ENCODE data around the gene ADRA2C.

Gene ADRA2C

DNA sequence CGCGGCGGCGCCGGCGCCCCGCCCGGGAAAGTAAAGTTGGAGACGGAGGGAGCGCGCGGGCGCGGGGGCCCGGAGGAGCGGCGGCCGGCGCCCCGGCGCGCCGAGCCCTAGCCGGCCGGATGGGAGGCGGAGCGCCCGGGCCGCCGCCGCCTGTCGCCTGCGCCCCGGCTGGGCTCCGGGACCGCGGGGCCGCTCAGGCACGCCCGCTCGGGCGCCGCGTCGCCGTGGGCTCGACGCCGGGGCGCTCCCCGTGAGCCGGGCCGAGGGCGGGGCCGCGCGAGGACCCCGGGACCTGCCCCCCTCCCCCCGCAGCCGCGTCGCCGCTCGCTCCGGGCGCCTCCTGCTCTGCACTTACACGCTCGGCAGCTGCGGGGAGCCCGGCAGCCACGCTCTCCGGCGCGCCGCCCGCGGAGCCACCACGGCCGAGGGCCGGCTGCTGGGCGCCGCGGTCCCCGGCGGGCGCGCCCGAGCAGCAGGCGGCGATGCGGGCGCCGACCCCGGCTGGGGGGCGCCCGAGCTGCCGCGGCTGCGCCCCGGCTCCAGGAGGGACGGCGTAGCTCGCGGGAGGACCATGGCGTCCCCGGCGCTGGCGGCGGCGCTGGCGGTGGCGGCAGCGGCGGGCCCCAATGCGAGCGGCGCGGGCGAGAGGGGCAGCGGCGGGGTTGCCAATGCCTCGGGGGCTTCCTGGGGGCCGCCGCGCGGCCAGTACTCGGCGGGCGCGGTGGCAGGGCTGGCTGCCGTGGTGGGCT, at the start of gene ADRA2C:
Gene ADRA2C (plus strand): TSS at position 350 of the 749 bp plus-strand sequence. CDS start 222 bp downstream, at position 572.
- H3K36me3 ChIP-seq (ENCODE audit: insufficient read depth, low read length): no peaks in the 10 kb centered on the region
- peaks cover 13% of the 10 kb centered on the region; the same call in 1 of the 2 replicates for H3K4me1 ChIP-seq (ENCODE audit: insufficient read depth, low read length)
- H3K9me3 ChIP-seq (ENCODE audit: control insufficient read depth, insufficient read depth, low read length): no peaks in the 10 kb centered on the region
- peak within 1 kb of the TSS; percentile 39 for H3K9ac ChIP-seq (ENCODE audit: low read depth, low read length)

DNA sequence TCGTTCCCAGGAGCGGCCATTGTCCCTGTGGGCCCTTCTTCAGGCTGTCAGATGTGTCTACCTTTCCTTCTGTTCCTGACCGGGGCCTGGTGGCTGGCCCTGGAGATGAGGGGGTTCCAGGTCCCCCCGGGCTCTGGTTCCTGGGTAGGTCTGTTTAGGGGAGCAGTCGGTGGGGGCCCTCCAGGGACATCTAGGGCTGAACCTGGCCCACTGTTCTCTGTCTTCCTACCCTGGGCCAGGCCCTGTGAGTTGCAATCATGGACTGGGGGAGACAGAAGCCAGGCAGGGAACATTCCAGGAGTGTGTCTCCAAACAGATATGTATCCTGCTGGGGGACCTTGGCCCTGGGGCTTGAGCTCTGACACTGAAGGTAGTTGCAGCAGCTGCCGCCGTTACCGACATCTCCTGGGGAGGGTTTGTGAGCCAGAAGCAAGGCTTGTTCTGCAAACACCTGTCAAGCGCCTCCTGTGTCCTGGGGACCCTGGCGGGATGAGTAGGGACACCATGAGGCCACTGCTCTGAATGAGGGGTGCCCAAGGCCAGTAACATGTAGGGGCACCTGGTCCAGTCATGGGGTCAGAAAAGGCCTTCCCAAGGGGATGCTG, 49.5 kb upstream of the ADRA2C start:
- Histone ChIP-seq H3K9me3 (ENCODE audit: control insufficient read depth, insufficient read depth, low read length) (peaks cover 4% of the 10 kb centered on the region; the same call in 1 of the 2 replicates), H3K36me3 (ENCODE audit: insufficient read depth, low read length) (no peaks in the 10 kb centered on the region), H3K4me1 (ENCODE audit: insufficient read depth, low read length) (no peaks in the 10 kb centered on the region), H3K9ac (ENCODE audit: low read depth, low read length) (no peak overlapping the region)

DNA sequence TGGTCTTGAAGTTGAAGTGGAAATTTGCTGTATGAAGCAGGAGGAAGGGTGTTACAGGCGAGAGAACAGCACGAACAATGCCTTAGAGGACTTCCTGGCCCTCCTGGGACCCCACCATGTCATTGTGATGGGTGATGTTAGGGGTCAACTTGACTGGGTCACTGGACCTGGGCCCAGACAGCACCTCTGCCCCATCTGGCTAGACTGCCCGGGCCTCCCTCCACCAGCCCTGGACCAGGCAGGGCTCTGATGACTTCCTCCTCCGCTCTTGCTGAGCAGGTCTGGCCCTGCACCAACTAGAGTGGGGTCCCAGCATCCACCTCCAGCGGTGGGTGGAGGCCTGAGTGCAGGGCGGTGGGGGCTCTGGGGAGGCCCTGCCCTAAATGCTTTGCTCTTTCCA, 48.9 kb upstream of the ADRA2C start:
- H3K9ac ChIP-seq (ENCODE audit: low read depth, low read length): no peak overlapping the region
- H3K9me3 ChIP-seq (ENCODE audit: control insufficient read depth, insufficient read depth, low read length): peaks cover 4% of the 10 kb centered on the region; the same call in 1 of the 2 replicates
- H3K36me3 ChIP-seq (ENCODE audit: insufficient read depth, low read length): no peaks in the 10 kb centered on the region
- no peaks in the 10 kb centered on the region for H3K4me1 ChIP-seq (ENCODE audit: insufficient read depth, low read length)

DNA sequence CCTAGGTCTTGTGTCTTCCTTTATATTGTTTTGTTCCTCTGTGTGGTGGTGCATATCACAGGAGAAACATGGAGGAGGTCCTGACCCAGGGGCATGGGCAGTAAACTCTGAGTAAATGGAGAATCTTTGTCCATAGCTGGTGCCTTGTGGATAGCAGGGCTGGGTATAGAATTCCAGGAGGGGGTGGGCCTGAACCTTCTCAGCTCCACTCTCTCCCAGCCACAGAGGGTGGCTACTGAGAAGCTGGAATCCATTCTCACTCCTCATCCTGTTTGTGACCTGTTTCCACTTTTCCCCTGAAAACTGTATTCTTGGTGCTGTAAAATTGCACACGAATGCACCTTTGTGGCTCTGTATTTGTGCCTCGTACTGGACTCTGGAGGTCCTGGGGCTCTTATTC, 47.7 kb upstream of the ADRA2C start:
- H3K9ac ChIP-seq (ENCODE audit: low read depth, low read length): no peak overlapping the region
- H3K9me3 ChIP-seq (ENCODE audit: control insufficient read depth, insufficient read depth, low read length): peaks cover 4% of the 10 kb centered on the region; the same call in 1 of the 2 replicates
- H3K4me1 ChIP-seq (ENCODE audit: insufficient read depth, low read length): peaks cover 4% of the 10 kb centered on the region; the same call in 1 of the 2 replicates
- H3K36me3 ChIP-seq (ENCODE audit: insufficient read depth, low read length): no peaks in the 10 kb centered on the region

DNA sequence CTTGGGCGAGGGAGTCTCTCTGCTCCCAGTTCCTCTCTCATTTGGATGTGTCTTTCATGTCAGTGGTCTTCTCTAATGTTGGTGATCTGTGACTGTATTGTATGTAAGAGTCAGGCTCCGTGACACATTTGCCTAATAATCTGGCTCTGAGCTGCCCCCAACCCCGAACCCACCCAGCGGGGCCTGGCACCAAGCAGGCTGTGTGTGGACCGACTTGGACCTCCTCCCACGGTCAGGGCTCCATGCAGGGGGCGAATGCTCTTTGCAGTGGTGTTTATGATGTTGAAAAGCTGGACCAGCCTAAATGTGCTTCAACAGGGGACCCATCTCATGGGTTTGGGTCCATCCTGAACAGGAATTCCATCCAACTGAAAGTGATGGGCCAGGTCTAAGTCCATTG, 47.0 kb upstream of the ADRA2C start:
- no peaks in the 10 kb centered on the region for H3K36me3 ChIP-seq (ENCODE audit: insufficient read depth, low read length)
- peaks cover 4% of the 10 kb centered on the region; the same call in 1 of the 2 replicates for H3K9me3 ChIP-seq (ENCODE audit: control insufficient read depth, insufficient read depth, low read length)
- H3K9ac ChIP-seq (ENCODE audit: low read depth, low read length): no peak overlapping the region
- peaks cover 9% of the 10 kb centered on the region; the same call in 1 of the 2 replicates for H3K4me1 ChIP-seq (ENCODE audit: insufficient read depth, low read length)

DNA sequence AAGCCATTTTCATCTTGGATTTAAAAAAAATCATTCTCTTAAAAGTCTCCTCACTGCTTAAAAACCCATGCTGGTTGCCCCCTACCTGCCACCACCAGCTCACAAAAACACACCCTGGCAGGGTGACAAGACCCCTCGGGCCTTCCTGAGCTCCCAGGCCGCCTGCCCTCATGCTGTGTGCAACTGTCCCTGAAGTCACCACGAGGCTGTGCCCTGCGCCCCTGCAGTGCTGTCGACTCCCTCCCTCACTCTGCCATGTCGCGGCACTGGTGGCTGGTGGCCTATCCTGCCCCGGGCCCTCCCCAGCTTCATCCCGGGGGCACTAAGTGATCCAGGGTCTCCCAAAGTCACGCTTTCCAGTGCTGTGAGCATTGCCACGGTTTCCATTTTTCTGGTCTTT, 46.3 kb upstream of the ADRA2C start:
- Histone ChIP-seq H3K9me3 (ENCODE audit: control insufficient read depth, insufficient read depth, low read length) (peaks cover 4% of the 10 kb centered on the region; the same call in 1 of the 2 replicates), H3K9ac (ENCODE audit: low read depth, low read length) (no peak overlapping the region), H3K4me1 (ENCODE audit: insufficient read depth, low read length) (peaks cover 9% of the 10 kb centered on the region; the same call in 1 of the 2 replicates), H3K36me3 (ENCODE audit: insufficient read depth, low read length) (no peaks in the 10 kb centered on the region)

DNA sequence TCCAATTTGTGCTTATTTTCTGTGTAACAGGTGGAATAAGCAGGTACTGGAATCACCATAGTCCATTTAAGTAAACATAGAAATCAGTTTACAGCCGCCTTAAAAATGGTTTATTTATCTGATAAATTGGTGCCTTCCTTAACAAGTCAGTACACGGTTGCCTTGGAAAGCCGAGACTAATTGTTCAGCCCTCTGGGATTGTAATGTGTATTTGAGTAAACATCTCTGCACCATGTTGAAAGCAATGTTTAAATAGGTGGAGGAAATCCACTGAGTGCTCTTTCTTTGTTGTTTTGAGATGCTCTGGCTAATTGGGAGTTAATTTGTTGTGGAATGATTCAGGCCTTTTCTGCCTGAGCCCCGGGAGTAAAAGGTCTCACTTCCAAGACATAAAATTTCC, 45.7 kb upstream of the ADRA2C start:
- peaks cover 4% of the 10 kb centered on the region; the same call in 1 of the 2 replicates for H3K9me3 ChIP-seq (ENCODE audit: control insufficient read depth, insufficient read depth, low read length)
- H3K36me3 ChIP-seq (ENCODE audit: insufficient read depth, low read length): no peaks in the 10 kb centered on the region
- peaks cover 9% of the 10 kb centered on the region; the same call in 1 of the 2 replicates for H3K4me1 ChIP-seq (ENCODE audit: insufficient read depth, low read length)
- H3K9ac ChIP-seq (ENCODE audit: low read depth, low read length): no peak overlapping the region

DNA sequence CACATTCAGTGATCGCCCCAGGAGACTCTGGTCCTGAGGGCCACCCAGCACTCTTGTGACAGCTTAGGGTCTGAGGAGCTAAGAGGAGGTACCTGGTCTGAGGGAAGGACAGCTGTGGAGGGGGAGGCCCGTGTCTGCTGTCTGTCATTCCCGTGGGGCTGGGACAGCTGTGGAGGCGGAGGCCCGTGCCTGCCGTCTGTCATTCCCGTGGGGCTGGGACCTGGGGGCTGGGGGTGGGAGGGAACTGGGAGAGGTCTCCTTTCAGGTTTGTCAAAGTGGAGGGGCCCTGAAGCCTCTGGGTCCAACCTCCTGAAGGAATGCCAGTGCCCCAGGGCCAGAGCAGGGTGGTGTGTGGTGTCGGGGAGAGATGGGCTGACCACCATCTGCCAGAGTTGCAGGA, 45.0 kb upstream of the ADRA2C start:
- H3K9me3 ChIP-seq (ENCODE audit: control insufficient read depth, insufficient read depth, low read length): peaks cover 4% of the 10 kb centered on the region; the same call in 1 of the 2 replicates
- H3K36me3 ChIP-seq (ENCODE audit: insufficient read depth, low read length): no peaks in the 10 kb centered on the region
- peaks cover 9% of the 10 kb centered on the region; the same call in 1 of the 2 replicates for H3K4me1 ChIP-seq (ENCODE audit: insufficient read depth, low read length)
- H3K9ac ChIP-seq (ENCODE audit: low read depth, low read length): no peak overlapping the region

DNA sequence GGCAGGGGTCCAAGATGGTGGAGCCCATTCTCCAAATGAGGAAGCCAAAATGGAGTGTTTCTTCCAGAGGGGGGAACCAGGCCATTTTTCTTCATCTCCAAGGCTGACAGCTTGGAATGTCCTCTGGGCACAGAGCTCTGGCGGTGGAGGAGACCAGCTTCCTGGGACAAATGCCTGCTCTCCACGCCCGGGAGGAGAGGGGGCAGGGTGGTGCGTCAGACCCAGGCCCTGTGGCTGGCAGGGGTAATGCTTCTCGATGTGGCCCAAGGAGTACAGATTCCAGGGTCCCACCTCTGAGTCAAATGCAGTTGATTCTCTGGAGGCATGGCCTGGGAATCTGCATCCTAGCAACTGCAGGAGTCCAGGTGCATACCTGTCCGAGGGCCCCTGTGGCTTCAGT, 44.6 kb upstream of the ADRA2C start:
- Histone ChIP-seq H3K36me3 (ENCODE audit: insufficient read depth, low read length) (no peaks in the 10 kb centered on the region), H3K9ac (ENCODE audit: low read depth, low read length) (no peak overlapping the region), H3K9me3 (ENCODE audit: control insufficient read depth, insufficient read depth, low read length) (peaks cover 4% of the 10 kb centered on the region; the same call in 1 of the 2 replicates), H3K4me1 (ENCODE audit: insufficient read depth, low read length) (peaks cover 9% of the 10 kb centered on the region; the same call in 1 of the 2 replicates)

DNA sequence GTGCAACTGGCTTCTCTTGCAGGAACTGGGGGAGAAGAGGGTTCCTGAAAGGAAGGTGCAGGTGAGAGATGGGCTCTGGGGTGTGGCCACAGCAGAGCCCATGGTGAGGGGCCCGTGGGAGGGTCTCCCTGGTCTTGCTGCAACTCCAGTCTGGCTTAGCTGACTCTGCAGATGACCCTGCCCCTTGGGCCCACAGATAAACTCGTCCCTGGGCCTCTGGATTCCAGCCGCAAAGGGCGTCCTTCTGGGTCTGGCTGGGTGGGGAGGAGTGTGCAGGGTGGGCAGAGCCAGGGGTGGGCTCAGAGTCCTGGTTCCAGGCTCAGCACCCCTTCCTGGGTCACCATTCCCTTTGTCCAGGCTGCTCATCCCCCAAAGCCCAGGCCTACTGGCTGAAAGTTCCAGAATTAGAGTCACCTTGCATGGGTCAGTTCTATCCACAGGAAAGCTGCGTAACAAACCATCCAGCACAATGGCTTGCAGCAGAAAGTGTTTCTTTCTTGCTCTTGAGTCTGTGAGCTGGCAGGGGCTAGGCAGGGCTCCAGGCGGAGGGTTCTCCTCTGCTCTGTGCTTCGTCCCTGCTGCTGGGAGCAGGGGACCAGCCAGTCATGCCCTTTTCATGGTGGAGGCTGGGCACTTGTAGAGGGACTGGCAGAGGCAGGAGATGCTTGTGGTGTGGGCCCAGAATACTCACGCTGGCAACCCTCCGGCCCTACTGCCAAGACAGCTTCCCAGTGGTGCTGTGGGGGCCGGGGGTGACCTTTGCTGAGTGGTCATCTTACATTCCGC, 43.5 kb upstream of the ADRA2C start:
- Histone ChIP-seq H3K4me1 (ENCODE audit: insufficient read depth, low read length) (peaks cover 9% of the 10 kb centered on the region; the same call in 1 of the 2 replicates), H3K9ac (ENCODE audit: low read depth, low read length) (no peak overlapping the region), H3K9me3 (ENCODE audit: control insufficient read depth, insufficient read depth, low read length) (peaks cover 4% of the 10 kb centered on the region; the same call in 1 of the 2 replicates), H3K36me3 (ENCODE audit: insufficient read depth, low read length) (no peaks in the 10 kb centered on the region)

DNA sequence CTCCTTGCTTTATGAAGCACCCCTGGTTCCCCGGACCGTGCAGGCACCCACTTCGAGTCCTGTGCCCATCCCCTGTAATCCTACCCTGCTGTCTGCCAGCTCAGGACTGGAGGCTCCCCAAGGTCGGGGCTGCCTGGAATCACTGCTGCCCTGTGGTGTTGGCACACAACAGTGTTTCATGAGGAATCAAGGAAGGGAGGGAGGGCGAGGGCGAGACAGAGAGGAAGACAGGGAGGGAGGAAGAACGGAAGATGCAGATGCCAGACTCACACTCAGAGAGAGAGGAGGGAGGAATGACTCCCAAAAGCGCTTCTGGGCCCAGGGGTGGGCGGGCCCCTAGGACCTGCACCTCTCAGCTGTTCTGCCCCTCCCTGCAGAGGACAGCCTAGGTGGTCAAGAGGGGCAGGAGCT, 42.9 kb upstream of the ADRA2C start:
- Histone ChIP-seq H3K9ac (ENCODE audit: low read depth, low read length) (no peak overlapping the region), H3K4me1 (ENCODE audit: insufficient read depth, low read length) (peaks cover 9% of the 10 kb centered on the region; the same call in 1 of the 2 replicates), H3K36me3 (ENCODE audit: insufficient read depth, low read length) (no peaks in the 10 kb centered on the region), H3K9me3 (ENCODE audit: control insufficient read depth, insufficient read depth, low read length) (peaks cover under 1% of the 10 kb centered on the region; the same call in 1 of the 2 replicates)

DNA sequence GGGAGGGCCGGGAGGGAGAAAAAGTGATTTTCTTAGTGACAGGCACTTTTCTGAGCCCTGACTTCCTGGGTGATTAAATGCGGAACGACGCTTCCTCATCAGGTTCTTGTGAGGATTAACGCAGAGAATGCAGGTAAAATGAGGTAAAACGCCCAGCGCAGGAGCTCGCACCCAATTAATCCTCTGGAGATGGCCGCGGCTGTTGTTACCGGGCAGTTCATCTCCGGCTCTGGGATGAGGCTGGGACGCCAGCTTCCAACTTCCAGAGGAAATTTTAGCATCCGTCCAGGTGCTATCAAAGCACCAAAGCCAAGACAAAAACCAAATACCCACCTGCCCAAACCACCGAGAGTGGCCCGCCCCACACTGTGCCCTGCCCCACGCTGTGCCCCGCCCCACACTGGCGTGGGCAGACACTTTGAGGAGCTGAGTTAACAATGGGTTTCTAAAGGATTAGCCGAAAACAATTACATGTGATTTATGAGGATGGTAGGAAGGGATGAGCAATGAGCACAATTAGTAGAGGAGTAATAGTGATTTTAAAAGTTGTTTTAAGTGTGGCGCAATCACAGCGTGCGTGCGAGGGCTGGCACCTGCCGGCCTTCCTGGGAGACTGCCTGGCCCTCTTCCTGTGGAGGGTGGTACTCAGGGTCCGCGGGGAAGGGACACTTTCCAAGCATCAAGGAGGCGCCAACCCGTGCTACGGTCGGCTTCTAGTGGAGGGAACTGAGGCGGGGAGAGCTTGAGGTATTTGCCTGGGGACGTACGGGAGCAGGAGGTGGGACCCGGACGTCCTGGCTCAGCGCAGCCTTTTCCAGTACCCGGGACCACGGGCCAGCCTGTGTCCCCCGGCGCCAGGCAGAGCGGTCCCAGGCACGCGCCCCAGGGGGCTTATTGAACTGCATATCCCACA, 41.6 kb upstream of the ADRA2C start:
- Histone ChIP-seq H3K4me1 (ENCODE audit: insufficient read depth, low read length) (peaks cover 9% of the 10 kb centered on the region; the same call in 1 of the 2 replicates), H3K9ac (ENCODE audit: low read depth, low read length) (peak overlapping the region; percentile 12; the same call in 1 of the 2 replicates), H3K36me3 (ENCODE audit: insufficient read depth, low read length) (no peaks in the 10 kb centered on the region)

More for the DNA sequence above, 41.6 kb upstream of the ADRA2C start:
- H3K9me3 ChIP-seq (ENCODE audit: control insufficient read depth, insufficient read depth, low read length): no peaks in the 10 kb centered on the region
